HG02678 (cell line): Measurements from ENCODE around the gene SH3PXD2B.

Source experiments
- ATAC-seq: cut with Tn5 transposase; IDR thresholded peaks from one replicate; pipeline ENCODE4 v1.9.1; 2021; ENCODE audit warnings: mild to moderate bottlenecking, moderate library complexity; ENCODE audit not compliant: unreplicated experiment

The SH3PXD2B gene

DNA sequence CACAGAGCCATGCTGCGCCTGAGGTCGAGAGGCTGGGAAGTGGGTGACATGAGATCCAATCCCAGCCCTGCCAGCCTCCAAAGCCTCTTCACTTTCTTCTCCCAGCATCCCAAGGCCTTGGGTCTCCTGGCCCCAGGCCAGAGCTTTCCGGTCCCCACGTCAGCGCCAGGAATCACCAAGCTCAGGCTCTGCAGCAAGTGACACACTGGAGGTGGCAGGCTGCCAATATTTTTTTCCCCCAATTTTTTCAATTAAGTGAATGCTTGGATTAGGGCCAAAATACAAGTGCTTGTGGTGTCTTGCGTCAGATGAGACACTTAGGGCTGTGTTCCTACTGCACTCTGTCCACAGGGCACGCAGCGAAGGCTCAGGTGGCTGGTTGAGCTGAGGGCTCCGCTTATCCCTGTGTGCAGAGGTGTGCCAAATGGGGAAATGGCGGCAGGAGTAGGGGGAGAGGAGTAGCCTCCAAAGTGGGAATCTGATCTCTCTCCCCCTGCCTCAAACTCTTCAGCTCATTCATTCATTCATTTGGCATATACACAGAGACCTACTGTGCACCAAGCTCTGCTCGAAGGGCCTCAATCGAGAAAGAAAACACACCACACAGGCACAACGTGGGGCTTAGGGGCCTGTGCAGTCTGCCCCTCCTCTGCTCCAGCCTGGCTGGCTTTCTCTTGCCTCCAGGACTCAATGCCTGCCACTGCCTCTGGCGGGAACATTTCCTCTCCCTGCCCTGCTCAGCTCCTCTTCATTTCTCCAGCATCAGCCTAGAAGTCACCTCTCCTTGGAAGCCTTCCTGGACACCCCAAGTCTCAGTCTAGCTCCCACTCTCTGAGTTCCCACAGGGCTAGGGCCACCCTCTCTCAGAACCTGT lies 16.6 kb downstream of the SH3PXD2B start:
- ATAC-seq, result no peak

DNA sequence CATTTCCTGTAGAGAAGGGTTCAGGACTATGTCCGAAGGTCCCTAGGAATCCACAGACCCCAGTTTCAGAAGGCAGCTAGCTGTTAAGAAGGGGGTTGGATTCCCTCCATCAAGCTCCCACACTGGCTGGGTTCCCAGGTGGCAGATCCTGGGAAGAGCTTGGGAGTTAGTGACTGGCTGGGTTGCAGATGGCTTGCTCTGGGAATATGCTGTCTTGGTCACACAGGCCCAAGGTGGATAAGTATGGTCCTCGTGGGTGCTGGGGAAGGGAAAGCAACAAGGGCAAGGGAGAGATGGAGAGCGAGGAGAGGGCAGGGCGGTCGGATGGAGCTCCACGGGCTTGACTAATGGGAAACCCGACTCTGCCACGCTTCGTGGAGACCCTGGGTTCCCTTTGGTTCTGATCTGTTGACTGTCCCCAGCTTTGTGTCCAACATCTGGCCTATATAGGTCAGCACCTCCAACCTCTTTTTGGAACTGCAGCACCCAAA lies 17.4 kb downstream of the SH3PXD2B start:
- ATAC-seq, result no peak

DNA sequence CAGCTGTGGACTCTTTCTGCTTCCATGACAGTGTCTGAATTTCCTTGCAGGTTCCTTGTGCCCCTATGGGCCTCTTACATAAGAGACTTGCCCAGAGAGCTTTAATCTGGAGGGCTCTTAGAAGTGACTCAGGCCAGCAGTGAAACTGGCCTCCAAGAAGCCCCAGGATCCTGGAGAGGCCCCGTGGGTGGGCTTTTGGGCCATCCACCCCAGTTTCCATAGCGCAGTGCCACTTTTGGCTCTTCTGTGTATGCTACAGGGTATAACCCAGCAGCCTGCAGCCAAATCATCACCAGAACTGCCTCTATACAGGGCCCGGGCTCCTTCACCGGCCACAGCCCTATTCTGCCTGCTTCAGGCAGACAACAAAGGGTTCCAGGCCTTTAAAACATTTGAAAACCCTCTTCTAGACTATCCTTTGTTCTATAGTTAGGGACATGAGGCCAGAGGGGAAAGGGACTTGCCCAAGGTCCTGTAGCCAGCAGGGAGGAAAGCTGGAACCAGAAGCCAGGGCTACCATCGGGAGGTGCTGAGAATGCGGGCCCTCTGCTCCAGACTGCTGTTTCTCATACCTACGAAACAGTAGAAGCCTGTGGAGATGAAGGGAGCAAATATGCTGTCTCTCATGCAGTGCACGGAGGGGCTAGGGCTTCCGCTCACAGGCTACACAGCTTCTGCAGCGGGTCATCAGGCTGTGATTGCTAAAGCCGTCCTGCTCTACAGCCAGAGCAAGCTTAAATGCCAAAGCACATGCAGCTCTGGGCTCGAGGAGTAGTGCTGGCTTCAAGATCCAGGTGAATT lies 18.0 kb downstream of the SH3PXD2B start:
- no peak for ATAC-seq

DNA sequence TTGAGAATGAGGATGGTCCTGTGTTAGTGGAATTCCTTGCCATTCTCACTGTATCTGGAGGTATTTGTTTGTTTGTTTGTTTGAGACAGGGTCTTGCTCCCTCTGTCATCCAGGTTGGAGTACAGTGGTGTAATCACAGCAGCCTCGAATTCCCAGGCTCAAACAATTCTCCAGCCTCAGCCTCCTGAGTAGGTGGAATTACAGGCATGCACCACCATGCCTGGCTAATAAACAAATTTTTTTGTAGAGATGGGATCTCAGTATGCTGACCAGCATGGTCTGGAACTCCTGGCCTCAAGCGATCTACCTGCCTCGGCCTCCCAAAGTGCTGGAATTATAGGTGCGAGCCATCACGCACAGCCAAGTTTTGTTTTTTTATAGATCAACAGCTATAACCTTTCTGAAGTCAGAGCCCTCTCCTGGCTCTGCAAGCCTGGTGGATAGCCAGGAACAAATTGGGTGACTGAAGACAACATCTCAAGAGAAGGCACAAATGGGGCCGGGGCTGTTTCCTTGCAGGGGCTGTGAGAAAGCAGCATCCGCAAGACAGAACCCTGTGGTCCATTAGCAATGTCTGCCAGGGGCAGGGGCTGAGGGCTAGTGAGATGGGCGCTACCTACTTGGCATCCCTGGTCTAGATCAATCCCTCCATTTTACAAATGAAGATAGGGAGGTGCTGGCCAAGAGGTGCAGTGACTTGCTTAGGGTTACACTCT lies 18.8 kb downstream of the SH3PXD2B start:
- ATAC-seq, result no peak

DNA sequence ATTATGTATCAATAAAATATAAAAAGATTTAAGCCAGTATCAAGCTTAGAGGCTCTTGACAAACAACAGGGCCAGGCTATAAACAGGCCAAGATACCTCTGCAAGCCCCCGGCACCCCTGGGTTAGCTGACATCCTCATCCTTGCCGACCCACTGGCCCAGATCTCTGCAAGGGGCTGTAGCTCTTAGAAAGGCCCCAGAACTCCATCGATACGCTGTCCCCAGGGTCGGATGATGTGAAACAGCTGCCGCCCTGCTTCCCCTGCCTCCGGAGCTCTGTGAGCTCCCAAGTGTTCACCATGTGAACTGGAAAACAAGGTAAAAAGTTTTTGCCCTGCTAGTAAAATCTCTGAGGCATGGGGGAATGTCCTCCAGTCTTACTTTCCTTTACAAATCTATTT lies 20.1 kb downstream of the SH3PXD2B start:
- ATAC-seq, result no peak

DNA sequence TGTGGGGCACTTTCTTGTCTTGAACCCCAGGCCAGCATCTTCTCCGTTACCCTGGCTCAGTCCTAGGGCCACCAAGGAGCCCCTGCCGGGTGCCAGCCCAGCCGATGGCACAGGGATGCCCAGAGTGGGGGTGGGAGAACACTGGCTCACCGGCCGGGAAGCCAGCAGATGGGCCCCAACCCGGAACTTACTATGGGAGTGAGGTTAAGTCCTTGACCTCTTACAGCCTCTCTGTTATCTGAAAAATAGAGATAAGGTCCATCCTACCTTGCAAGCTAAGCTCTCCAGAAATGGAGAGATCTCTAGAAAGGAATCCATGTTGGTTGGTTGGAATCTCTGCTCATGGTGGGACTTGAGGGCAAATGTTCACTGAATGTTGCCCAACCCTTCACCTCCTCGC lies 20.8 kb downstream of the SH3PXD2B start:
- ATAC-seq, result no peak

DNA sequence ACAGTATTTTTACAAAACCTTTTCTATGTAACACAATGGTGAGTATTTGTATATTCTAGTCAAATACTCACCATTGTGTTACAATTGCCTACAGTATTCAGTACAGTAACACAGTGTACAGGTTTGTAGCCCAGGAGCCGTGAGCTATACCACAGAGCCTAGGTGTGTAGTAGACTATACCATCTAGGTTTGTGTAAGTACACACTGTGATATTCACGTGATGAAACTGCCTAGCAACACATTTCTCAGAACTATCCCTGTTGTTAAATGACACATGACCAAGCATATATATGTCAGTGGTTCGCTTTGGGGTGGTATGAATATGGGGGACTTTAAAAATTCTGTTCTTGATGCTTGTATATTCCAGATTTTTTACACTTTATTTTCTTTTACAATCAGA lies 21.3 kb downstream of the SH3PXD2B start:
- ATAC-seq, result no peak

DNA sequence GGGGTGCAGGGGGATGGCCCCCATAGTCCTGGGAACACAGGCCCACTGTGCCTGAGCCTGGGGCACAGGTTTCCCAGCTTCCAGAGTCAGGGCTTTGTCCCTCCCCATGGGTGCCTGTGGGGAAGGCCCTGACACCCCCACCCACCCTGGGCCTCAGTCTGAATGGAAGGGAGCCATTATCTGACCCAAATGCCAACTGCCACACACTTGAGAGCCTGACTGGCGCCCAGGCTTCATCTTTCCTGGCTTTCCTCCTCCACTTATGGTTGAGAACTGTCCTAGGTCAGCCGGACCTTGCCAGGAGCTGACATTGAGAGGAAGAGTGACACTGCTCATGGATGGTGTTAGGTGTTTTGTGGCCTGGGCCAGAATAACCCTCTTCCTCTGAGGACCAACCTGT lies 24.0 kb downstream of the SH3PXD2B start:
- ATAC-seq, result no peak

DNA sequence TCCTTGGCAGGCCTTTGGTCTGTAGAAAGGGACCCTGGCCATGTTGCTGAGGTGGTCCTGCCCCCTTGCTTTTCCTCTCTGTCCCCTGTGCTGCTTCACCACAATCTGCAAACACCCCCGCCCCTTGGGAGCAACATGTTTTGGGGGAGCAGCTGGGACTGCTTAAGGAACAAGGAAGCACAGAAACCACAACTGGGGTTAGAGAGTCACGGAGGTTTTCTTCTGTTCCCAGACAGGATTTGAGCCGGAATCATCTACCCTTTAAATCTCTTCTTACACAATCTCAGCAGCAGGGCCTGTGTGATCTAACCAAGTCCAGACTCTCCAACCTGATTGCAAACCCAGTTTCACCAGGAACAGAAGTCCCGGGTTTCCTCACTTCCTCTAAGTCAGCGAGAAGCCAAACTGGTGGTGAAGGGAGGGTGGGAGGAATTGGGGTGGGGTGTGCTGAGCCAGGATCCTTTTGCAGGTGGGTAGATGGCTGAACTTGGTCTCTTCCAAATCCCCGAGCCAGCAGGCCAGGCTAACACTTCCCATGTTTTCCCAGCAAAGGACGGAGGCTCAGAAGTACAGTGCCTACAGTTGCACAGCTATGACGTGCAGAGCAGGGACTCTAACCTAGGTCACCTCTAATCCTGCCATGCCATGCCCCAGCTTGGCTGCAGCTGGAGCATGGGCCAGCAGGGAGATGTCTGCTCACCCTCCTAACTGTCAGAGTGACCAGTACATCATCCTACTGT lies 25.0 kb downstream of the SH3PXD2B start:
- ATAC-seq, result no peak

DNA sequence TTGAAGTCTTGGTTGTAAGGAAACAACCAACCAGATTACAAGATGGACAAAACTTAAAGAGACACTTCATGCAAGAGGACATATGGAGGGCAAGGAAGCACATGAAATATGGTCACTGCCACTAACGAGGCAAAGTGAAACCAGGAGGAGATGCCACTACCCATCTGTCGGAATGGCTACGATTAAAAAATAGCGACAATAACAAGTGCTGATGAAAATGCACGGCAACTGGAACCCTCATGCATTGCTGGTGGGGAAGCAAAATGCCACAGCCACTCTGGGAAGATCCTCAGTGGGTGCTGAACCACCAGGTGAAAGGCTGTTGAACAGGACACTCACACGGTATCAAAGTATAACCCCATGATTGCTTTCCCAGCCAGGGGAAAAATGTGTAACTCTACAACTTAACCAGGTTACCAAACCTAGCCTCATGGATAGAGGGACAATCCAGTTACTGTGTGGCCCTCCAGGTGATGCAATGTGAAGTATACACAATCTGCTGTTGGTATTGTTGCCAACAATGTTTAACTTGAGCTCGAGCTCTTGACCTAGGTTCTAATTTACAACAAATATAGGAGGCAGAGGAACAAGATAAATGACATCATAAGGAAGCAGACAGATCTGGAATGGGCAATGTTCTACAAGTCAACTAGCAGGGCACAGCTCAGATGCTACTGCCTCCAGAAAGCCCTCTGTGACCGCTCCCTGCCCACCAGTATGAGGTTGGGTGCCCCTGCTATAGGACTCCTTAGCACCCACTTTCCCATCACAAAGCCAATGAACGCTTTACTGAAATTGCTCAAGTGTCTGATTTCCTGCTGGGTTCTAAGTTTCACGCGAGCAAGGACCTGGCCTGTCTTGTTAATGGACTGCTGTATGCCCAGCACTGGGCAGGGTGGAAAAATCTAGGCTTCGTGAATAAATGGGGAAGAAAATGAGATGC lies 25.8 kb downstream of the SH3PXD2B start:
- no peak for ATAC-seq

DNA sequence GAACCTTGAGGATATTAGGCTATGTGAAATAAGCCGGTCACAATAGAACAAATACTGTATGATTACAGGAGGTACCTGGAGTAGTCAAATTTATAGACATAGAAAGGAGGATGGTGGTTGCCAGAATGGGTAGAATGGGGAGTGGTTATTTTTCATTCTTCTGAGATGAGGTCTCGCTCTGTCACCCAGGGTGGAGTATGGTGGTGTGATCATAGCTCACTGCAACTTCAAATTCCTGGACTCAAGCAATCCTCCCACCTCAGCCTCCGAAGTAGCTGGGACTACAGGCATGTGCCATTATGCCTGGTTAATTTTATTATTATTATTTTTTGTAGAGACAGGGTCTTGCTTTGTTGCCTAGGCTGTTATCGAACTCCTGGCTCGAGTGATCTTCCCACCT lies 27.1 kb downstream of the SH3PXD2B start:
- ATAC-seq, result no peak

DNA sequence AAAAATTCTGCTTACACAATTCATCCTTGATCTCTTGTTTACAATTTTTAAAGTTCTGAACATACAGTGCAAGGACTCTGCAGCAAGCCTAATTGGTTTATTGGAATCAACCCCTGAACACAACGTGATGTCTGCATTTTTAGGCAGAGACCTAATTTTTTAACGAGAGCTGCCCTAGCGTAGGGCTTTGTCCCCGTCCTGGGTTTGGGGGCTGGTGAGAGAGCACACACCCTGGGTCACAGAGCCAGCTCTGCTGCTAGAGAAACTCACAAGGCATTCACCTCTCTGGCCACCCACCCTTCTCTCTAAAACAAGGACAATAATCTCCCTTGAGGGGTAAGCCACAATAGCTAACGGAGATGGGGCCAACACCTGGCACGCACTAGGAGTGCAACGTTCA lies 28.2 kb downstream of the SH3PXD2B start:
- no peak for ATAC-seq

DNA sequence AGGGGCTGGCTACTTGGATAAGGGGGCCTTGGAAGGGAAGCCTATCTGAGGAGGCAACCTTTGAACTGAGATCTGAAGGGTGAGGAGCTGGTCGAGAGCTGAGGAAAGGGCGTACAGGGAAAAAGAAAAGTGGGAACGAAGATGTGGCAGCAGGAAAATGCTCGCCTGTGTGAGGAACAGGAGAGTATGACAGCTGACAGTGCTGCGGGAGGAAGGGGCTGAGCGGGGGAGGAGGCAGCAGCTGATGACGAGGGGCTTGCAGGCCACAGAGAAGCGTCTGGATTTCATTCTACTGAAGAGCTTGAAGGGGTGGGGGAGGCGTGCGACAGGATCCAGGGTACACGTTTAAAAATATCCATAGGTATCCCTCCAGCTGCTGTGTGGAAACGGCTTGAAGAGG lies 28.9 kb downstream of the SH3PXD2B start:
- no peak for ATAC-seq

DNA sequence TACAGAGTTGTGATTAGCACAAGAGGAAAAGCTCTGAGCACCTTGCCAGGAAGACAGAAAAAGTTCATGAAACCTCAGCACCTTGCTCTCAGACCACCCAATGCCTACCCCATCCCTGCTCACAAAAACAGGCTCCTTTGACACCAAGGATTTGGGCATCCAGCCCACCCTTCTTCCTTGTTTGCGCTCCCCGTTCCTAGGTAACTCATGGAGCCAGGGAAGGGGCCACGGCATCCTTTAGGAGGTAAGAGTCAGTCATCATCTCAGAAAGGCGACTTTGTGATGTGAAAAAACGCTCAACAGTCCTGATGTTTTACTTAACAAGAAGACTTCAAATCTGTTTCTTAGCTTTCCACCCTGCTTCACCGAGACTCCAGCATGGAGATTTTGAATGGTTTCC lies 29.5 kb downstream of the SH3PXD2B start:
- ATAC-seq, result no peak

DNA sequence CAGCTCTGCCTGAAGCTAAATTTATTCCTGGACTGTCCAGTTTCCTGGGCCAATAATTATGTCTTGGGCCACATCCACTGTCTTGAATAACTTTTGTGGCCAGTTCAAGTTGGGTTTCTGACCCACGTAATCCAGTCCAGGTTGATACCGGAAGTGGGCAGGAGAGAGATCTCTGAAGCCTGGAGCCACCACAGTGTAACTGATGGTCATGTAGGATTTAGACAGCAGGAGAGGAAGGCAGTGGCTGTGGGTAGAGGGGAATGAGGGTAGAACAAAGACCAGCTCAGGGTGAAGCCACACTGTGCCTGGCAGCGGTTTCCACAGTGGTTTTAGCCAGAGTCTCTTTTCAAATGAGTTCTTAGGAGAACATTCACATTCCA lies 30.2 kb downstream of the SH3PXD2B start:
- ATAC-seq, result no peak

DNA sequence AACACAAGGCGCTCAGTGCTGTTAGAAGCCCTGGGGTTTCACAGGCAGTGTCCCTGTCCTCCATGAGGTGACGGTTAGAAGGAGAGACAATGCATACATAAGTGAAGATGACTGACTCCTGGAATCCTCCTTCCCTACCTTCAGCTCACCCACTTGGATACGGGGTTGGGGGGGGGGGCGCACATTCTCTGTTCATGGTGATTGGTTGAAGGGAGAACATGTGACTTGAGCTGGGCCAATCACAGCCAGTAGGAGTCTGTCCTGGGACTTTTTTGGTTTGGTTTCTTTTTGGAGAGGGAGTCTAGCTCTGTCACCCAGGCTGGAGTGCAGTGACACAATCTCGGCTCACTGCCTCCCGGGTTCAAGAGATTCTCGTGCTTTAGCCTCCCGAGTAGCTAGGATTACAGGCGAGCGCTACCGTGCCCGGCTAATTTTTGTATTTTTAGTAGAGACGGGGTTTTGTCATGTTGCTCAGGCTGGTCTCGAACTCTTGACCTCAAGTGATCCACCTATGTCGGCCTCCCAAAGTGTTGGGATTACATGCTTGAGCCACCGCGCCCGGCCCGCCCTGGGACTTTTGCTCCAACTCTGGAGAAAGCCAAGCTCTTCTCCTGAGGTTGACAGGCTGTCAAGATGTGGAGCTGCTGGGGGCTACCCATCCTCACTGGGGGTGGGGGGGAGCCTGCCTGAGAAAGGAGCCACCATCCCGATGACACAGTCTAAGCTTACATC lies 30.8 kb downstream of the SH3PXD2B start:
- ATAC-seq, result no peak

DNA sequence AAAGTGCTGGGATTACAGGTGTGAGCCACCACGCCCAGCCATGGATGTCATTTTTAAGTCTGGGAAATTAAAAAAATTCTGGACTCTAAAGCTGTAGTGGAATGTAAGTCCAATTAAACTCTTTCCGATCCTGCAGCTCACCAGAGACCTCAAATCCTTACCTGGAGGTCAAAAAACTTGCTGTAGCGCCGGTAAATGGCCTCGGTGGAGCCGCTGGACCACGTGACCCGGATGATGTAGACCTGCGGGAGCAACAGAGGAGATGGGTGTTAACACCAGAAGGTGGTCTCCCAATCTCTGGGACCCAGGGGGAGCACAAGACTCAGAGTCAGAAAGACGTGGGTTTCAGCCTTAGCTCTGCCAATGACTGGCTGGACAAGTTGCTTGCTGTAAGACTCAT lies 32.1 kb downstream of the SH3PXD2B start:
- ATAC-seq, result no peak

DNA sequence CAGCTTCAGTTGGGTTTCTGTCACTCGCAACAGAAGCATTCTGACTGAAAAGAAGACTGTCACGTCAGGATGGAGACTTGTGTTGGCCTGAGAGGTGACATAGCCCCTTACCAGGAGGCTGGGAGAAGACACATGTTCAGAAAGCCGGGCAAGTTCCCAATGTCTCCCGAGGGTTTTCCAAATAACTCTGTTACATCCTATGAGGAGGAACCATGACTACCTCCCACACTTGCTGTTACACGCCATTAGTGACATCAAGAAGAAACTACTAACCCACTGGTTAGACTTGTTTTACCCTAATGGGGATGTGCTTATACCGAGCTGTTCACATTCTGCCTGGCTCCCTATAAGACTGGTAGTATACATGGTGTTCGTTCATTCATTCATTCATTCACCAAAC lies 33.3 kb downstream of the SH3PXD2B start:
- no peak for ATAC-seq
